HG03521 (cell line): ENCODE measurements around the gene RNF25.

Experiments used
- ATAC-seq: cut with Tn5 transposase; IDR thresholded peaks from one replicate; pipeline ENCODE4 v1.9.1; 2021; ENCODE audit warnings: mild to moderate bottlenecking, moderate library complexity; ENCODE audit not compliant: unreplicated experiment

RNF25 gene, protein sequence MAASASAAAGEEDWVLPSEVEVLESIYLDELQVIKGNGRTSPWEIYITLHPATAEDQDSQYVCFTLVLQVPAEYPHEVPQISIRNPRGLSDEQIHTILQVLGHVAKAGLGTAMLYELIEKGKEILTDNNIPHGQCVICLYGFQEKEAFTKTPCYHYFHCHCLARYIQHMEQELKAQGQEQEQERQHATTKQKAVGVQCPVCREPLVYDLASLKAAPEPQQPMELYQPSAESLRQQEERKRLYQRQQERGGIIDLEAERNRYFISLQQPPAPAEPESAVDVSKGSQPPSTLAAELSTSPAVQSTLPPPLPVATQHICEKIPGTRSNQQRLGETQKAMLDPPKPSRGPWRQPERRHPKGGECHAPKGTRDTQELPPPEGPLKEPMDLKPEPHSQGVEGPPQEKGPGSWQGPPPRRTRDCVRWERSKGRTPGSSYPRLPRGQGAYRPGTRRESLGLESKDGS

DNA sequence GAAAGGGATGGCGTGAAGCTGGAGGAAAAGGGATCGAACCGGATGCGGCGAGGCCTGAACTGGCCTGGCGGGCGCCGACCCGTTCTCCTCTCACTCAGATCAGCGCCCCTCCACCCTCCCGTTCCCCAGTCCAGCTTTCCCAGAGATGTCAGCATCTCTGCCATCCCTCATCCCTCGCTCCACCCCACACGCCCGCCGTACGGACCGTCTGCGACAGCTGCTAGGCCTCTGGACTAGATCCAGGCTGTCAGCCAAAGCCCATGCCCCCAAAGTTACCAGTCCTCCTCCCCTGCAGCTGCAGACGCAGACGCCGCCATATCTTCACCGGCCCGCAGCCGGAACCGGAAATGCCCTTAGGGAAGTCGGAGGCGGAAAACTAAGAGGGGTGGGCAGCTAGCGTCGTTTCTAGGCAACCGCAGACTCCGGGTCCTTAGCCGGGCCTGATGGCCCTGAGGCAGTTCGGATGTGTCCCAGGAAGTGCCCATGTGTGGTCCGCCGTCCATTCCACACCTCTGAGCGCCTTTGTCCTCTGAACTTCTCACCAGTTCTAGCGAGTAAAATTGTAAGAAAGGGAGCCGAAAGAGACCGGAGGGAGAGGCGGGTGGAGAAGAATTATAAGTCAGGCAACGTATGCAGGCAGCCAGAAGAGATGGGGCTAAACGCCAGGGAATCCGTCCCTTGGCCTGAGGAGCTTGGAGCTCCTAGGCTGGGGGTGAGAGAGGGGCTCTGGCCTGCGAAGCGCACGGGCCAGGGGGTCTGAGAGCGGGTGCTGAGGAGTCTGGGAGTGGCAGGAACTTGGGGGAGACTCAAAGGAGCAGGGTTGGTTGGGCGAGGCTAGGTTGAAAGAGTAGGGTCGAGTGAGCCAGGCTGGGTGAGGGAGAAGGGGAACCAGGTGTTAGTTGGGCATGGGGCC lies at the start of gene RNF25, which contains the start of gene STK36:
Gene RNF25, minus strand, starts transcription at position 349 of the 913 bp plus-strand sequence. Its CDS starts 32 bp downstream, at position 317.
Gene STK36, plus strand, starts transcription at position 433 of the 913 bp plus-strand sequence. CDS start 744 bp downstream, outside the sequence.
- ATAC-seq: peak; percentile 96

DNA sequence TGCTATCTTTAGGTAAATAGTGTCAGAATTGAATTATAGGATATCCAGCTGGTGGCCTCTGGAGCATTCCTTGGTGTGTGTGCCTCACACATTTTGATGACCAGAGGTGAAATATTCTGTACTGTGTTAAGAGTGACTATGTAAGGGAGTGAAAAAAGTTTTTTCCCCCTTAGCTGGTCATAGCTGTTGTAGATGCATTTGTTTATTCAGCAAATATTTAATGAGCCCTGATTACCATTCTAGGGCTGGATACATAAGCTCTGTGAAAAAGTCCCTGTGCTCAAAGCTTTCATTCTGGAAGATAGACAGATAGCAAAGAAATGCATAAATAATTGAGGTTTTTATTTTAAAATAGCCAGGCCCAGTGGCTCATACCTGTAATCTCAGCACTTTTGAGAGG lies 49.7 kb upstream of the RNF25 start:
- no peak for ATAC-seq

DNA sequence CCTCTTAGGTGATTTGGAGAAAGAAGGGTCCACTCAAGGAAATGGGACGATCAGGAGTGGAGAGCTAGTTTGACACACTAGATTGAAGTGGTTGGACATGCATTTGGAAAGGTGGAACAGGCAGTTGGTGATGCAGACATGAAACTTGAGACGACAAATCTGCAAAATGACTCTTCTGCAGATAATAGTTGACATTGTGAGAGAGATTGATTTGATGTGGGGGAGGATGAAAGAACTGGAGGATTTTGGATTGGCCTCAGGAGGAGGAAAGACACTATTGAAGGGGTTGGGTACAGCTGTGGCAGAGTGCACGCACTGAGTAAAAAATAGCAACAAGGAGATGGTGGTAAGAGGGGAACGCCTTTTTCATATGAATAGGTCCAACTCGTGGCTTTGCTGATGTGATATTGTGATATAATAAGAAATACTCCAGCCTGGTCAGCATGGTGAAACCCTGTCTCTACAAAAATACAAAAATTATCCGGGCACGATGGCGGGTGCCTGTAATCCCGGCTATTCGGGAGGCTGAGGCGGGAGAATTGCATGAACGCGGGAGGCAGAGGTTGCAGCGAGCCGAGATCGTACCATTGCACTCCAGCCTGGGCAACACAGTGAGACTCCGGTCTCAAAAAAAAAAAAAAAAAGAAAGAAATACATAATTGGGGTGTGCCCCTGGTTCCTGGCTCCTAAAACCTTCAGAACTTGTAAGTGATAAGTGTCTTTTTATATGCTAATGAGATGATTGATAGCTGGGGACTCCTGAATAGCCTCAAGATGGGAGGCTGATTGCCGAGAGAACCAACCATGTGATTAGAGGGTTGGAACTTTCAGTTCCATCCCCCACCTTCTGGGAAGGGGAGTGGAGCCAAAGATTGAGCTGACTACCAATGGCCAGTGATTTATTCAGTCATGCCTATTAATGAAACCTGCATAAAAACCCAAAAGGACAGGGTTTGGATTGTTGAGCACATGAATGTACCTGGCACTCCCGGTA lies 48.5 kb upstream of the RNF25 start:
- no peak for ATAC-seq

DNA sequence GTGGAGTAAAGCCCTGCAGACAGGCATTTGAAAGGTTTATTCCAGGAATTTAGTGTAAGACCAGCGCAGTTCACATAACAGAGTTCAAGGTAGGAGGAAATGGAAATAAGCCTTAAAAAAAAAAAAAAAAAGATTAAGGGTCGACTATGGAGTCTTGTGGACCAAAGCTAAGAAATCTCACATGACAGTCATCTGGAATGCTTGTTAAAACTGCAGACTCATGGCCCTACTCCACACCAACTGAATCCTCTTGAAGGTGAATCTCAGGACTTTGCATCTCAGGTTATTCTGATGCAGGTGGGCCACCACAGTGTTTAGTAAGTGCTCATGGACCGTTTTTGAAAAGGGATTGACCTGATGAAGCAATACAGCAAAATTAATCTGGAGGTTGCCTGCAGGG lies 47.7 kb upstream of the RNF25 start:
- ATAC-seq: no peak

DNA sequence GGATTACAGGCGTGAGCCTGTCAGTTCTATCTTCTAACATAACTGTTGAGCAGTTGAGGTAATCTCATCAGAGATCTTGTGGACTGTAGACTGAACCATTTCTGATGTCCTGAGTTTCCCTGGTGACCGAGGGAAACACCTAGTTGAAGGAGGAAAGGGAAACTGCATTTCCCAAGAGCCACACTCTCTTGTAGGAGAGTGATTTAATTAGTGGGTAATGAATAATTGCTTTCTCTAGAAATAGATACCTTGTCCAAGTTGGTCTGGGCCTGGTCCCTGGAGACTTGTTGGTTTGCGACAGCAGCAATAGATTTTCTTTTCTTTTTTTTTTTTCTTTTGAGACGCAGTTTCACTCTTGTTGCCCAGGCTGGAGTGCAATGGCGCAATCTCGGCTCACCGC lies 46.3 kb upstream of the RNF25 start:
- no peak for ATAC-seq

DNA sequence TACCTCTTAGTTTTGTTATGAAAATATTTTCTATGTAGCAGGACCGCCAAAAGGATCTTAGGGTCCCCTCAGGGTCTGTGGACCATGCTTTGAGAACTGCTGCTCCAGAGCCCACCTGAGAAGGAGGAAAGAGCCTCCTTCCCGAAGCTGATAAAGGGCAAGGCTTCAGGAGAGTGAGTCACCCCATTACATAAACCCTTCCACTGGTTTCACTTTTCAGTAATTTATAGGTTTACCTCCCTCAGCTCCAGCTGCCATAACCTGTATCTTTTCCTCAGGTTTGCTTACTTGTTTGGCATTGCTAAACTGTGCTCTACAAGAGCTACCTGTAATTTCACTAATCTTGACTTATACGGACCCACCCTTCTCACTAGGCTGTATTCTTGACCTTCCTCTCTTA lies 45.5 kb upstream of the RNF25 start:
- ATAC-seq: no peak

DNA sequence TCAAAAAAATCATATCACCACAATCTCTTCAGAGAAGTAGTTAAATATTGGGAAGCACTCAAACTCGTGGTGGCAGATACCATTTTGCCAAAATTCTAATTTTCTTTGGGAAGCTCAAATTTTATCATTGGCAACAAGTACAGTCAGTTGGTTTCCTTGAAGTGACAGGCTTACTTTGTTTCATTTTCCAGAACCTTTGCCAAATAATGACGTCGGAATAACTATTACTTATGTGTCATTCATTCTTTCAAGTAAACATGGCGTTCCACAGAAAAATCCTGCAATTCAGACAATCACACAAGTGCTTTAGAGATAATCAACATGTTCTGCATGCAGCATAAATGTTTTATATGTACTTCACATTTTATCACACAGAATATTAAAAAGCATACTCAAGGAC lies 44.3 kb upstream of the RNF25 start:
- no peak for ATAC-seq

DNA sequence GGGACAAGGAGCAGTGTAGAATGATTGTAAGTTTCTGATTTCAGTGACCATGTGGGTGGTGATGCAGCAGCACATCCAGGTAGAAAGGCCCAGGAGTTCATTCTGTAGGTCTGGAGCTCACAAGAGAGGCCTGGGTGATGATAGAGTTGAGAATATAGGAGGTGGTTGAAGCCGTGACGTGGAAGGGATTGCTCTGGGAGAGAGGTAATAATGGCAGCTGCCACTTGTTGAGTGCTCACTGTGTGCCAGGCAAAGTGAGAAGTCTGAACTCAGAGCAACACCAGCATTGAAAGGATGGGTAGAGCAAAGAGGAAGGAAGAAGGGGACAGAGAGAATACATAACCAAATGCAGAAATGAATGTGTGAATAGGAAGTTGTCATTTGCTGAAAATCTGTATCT lies 42.1 kb upstream of the RNF25 start:
- no peak for ATAC-seq

DNA sequence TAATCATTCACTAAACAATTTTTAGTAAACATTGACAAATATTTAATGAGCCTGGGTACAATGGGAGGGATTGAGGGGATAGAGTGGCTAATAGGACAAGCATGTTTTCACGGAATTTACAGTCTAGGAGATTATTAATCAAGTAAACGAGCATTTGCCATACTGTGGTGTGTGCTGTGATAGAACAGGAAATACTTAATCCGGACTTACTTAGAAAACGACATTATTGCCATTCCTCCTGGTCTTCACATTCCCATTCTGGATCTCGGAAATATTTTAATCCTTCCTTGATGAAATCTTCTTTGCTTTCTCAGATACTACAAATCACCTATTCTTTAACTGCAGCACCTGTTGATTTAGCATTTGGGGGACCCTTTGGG lies 39.7 kb upstream of the RNF25 start:
- ATAC-seq: no peak

DNA sequence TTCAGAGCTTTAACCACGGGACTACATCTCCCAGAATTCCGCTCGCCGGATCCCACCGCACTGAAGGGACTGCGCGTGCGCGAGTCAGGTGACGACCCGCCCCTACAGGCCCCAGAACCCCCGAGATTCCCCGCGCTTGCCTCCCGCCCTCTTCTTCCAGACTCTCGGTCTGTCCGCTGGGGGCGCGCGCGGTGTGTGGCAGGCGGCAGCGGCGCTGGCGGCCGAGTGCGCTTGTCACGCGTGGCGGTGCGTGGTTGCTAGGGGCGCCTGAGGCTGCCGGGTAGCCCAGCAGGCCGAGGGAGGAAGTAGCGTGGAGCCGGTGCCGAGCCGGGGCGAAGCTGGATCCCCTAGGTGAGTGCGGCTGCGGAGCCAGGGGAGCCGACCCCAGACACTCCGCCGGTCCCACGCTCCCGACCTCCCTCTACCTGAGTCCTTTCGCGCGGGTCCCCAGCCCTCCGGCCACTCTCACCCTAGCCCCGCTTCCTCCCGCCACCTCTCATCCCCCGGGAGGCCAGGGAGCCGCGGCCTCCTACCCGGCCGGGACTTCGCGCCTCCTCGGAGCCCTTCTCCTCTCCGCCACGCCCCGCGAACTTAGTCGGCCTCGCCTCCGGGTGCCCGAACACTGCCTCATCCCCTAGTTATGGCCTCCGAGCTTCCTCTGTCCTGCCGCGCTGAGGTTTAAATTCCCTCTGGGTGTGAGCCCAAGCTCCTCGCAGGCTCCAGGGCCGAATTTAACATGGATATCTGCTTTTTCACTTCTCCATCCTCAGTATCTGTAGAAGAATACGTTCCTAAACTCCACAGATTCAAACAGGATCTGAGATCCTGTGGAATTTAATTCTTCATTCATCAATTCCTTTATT lies 39.1 kb upstream of the RNF25 start, which contains the start of gene TTLL4:
Gene TTLL4, plus strand, starts transcription at position 149 of the 863 bp plus-strand sequence. CDS start 26,842 bp downstream, outside the sequence.
- ATAC-seq: peak; percentile 94

DNA sequence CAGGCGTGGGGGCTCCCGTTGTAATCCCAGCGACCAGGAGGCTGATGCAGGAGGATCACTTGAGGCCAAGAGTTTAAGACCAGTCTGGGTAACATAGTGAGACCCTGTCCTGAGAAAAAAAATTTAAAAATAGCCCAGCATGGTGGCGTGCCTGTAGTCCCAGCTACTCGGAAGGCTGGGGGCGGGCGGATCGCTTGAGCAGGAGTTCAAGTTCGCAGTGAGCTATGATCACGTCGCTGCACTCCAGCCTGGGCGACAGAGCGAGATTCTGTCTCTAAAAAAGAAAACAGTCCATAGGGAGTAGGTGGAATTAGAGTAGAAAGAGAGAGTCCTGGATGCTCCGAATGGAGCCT lies 38.5 kb upstream of the RNF25 start:
- ATAC-seq: no peak

DNA sequence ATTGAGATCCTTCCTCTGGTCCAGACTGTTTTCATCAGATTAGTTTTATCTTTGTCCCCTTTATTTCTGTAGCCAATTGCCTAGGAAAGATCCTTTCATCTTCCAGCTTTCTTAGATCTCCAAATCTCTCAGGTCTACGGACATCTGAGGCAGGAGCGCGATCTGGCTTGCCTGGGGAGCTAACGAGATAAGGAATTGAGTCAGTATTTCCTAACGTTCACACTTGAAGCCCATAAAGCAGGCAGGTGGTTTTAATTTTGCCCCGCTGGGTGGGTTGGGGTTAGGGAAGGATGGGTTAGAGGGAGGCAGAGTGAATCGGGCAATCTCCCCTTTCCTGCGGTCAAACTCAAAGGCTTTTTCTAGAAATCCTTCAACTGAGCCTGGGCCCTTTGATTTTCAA lies 38.1 kb upstream of the RNF25 start:
- ATAC-seq: no peak

DNA sequence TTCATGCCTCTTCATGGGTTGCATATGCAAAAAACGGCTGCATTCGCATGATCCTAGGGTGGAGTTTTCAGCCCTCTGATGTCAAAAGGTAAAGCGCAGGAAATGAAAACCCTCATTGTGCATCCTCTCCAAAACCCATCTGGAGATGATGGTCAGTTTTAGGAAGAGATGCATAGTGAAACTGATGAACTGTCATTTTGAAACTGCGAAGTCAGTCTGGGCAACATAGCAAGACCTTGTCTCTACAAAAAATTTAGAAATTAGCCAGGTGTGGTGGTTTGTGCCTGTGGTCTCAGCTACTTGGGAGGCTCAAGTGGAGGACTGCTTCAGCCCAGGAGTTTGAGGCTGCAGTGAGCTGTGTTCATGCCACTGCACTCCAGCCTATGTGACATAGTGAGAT lies 36.3 kb upstream of the RNF25 start:
- no peak for ATAC-seq

DNA sequence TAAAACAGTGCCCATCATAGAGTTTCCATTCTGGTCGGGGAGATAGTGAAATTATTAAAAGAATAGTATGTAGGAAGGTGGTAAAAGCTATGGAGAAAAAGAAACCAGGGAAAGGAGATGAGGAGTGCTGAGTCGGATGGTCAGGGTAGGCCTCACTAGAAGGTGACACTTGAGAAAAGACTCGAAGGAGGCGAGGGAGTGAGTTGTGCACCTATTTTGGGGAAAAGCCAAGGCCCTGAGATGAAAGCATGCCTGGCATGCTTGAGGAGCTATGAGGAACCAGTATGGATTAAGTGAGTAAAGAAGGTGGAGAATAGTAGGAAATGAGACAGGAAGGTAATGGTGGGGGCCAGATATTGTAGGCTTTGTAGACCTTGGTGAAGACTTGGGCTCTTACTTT lies 31.5 kb upstream of the RNF25 start:
- ATAC-seq: no peak

DNA sequence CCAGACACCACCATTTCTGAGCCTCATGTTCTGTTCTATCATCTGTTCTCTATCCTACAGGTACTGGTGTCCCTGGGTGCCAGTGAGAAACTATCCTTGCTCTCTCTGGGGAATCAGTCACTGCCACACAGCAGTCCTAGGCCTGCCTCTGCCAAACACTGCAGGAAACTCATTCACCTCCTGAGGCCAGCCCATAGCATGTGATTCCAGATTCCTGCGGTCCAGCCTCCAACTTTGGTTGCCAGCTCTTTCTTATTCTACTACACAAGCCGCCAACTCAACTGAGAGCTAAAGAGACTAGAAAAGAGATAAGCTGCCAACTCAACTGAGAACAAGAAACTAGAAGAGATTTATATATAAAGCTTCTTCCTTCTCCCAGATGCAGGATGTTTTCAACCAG lies 30.0 kb upstream of the RNF25 start:
- no peak for ATAC-seq

DNA sequence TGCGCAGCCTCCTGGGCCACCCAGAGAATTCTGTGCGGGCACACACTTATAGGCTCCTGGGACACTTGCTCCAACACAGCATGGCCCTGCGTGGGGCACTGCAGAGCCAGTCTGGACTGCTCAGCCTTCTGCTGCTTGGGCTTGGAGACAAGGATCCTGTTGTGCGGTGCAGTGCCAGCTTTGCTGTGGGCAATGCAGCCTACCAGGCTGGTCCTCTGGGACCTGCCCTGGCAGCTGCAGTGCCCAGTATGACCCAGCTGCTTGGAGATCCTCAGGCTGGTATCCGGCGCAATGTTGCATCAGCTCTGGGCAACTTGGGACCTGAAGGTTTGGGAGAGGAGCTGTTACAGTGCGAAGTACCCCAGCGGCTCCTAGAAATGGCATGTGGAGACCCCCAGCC lies 27.1 kb upstream of the RNF25 start:
- no peak for ATAC-seq

DNA sequence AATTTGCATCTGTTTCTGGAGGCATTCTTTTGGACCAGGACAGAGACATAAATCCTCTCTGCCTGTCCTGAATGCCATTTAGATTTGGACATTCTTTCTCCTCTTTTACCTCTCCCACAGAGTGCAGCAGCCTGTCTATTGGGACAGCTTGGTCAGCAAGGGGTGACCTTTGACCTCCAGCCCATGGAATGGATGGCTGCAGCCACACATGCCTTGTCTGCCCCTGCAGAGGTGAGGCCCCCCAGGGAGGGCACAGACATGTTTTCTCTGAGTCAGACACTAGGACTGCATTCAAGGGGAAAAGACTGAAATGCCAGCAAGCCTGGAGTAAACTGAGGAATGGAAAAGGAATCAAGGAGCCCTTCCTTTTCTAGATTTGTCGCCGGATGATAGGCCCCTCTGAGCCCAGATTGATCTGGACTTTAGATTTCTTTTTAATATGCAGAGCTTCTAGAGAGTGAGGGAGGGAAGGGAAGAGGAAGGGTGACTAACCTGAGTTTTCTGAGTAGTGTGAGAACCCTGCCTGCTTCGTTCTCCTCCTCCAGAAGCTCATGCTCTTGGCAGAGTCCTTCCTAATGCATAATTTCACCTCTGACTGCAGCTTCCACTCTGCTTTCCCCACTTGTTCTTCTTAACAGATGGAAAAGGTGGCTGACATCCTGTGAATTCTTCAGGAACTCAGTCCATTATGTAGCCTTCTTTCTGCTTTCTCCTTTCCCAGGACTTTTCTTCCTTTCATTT lies 22.8 kb upstream of the RNF25 start:
- ATAC-seq: no peak

DNA sequence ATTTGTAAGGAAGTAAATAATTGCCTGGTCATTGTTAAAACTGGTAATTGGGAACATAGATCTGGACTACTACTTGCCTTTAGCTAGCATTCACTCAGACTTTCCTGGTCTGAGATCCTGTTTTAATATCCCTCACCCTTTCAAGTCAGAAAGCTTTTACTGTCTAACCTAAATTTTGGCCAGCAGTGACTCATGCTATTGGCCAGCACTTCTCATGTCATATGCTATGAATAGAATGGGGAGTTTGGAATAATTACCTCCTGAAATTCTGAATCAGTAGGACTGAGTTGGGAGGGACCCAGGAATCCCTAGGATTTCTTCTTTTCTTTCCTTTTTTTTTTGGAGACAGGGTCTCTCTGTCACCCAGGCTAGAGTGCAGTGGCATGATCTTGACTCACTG lies 19.4 kb upstream of the RNF25 start:
- ATAC-seq: no peak
